ENCODE results near the gene PYGM.
"Not testable (repeated sequence)": the region's sequence is repeated elsewhere in the genome, so short reads cannot be mapped to it uniquely, and the experiment has no call there.

- TF ChIP-seq, protein P1, sequence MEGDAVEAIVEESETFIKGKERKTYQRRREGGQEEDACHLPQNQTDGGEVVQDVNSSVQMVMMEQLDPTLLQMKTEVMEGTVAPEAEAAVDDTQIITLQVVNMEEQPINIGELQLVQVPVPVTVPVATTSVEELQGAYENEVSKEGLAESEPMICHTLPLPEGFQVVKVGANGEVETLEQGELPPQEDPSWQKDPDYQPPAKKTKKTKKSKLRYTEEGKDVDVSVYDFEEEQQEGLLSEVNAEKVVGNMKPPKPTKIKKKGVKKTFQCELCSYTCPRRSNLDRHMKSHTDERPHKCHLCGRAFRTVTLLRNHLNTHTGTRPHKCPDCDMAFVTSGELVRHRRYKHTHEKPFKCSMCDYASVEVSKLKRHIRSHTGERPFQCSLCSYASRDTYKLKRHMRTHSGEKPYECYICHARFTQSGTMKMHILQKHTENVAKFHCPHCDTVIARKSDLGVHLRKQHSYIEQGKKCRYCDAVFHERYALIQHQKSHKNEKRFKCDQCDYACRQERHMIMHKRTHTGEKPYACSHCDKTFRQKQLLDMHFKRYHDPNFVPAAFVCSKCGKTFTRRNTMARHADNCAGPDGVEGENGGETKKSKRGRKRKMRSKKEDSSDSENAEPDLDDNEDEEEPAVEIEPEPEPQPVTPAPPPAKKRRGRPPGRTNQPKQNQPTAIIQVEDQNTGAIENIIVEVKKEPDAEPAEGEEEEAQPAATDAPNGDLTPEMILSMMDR (IDR thresholded peaks at IDR 0.05), result not testable (repeated sequence)
- not testable (repeated sequence) for TF ChIP-seq POLR2A (IDR thresholded peaks at IDR 0.05)
These were observed 57.8 kb downstream of the PYGM start for GRCh38 chr11:64701956-64702355.
